Measurements from ENCODE around the gene RAPGEF5. TPM values are rescaled to one million over a fixed set of nuclear protein-coding genes. Genes with fewer than 3 reads are reported as not detected.

RAPGEF5 gene
- total RNA-seq, 1 experiment from 2014 or later: 13.3 TPM

GRCh38 chr7:22364900-22365299, 7.9 kb upstream of the RAPGEF5 start:
- H2AFZ ChIP-seq (ENCODE audit: low read length): no peak overlapping the region
- no peak for DNase-seq
- H2BK5ac ChIP-seq (ENCODE audit: insufficient read length, low read length): no peak overlapping the region
- no peaks in the 10 kb centered on the region for H3K23me2 ChIP-seq (ENCODE audit: insufficient read length, low read depth, low read length, poor library complexity, severe bottlenecking)
- H3K9ac ChIP-seq (ENCODE audit: extremely low read depth, insufficient read length, low read length): no peak overlapping the region
- H3K4me1 ChIP-seq (ENCODE audit: insufficient read depth, low read length): no peaks in the 10 kb centered on the region
- H3K27ac ChIP-seq (ENCODE audit: insufficient read length, low read depth, low read length): no peak overlapping the region
- H4K8ac ChIP-seq (replicated peaks; ENCODE audit: insufficient read length, low read depth, low read length): no peak overlapping the region
- Mint-ChIP-seq H3K4me3 (no peak overlapping the region), H3K27ac (no peak overlapping the region), H3K27me3 (ENCODE audit: low read depth) (no peaks in the 10 kb centered on the region; the same call in none of the 2 replicates), H3K36me3 (ENCODE audit: insufficient read depth in 1 of 3, low read depth in 3 of 3) (no peaks in the 10 kb centered on the region), H3K4me1 (peaks cover 0 to 2% of the 10 kb centered on the region in 2 experiments; a peak in 2 of 4 replicates), H3K9me3 (no peaks in the 10 kb centered on the region)
- H4K91ac ChIP-seq (ENCODE audit: insufficient read length, low read depth, low read length): no peak overlapping the region
- WGBS (ENCODE audit: extremely low coverage, insufficient read length, low lambda C conversion rate): no CpG with 5 or more reads among the region's 2 CpGs
- H3K56ac ChIP-seq (ENCODE audit: insufficient read length, low read depth, low read length): no peak overlapping the region
- no peaks in the 10 kb centered on the region for H3K79me1 ChIP-seq (ENCODE audit: insufficient read depth, low read depth, low read length, poor library complexity, severe bottlenecking)
- no peak overlapping the region for H2BK120ac ChIP-seq (ENCODE audit: low read depth, low read length, poor library complexity, severe bottlenecking)
- no peaks in the 10 kb centered on the region for H3K9me3 ChIP-seq (ENCODE audit: control insufficient read depth, low read depth, low read length)
- H3K14ac ChIP-seq (ENCODE audit: insufficient read depth, low read length): no peak overlapping the region
- no peak overlapping the region for H3K23ac ChIP-seq (ENCODE audit: insufficient read length, low read depth, low read length)
- H4K5ac ChIP-seq (ENCODE audit: insufficient read length, low read depth, low read length): no peak overlapping the region
- H3T11ph ChIP-seq (ENCODE audit: low read length): no peak overlapping the region
- no peaks in the 10 kb centered on the region for H3K27me3 ChIP-seq (ENCODE audit: insufficient read depth, low read length)
- TF ChIP-seq, protein P1, sequence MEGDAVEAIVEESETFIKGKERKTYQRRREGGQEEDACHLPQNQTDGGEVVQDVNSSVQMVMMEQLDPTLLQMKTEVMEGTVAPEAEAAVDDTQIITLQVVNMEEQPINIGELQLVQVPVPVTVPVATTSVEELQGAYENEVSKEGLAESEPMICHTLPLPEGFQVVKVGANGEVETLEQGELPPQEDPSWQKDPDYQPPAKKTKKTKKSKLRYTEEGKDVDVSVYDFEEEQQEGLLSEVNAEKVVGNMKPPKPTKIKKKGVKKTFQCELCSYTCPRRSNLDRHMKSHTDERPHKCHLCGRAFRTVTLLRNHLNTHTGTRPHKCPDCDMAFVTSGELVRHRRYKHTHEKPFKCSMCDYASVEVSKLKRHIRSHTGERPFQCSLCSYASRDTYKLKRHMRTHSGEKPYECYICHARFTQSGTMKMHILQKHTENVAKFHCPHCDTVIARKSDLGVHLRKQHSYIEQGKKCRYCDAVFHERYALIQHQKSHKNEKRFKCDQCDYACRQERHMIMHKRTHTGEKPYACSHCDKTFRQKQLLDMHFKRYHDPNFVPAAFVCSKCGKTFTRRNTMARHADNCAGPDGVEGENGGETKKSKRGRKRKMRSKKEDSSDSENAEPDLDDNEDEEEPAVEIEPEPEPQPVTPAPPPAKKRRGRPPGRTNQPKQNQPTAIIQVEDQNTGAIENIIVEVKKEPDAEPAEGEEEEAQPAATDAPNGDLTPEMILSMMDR (conservative IDR thresholded peaks at IDR 0.05): no peak
- no peak overlapping the region for H2AK5ac ChIP-seq (ENCODE audit: insufficient read length, low read length)
- no peaks in the 10 kb centered on the region for H4K20me1 ChIP-seq (ENCODE audit: control insufficient read depth, insufficient read depth, insufficient read length)
- no peak overlapping the region for H2BK15ac ChIP-seq (ENCODE audit: low read depth, low read length)
- no peak overlapping the region for H3K4ac ChIP-seq (ENCODE audit: low read depth, low read length)
- H2BK20ac ChIP-seq (ENCODE audit: low read depth, low read length, poor library complexity, severe bottlenecking): no peak overlapping the region
- H2BK12ac ChIP-seq (ENCODE audit: insufficient read length, low read depth, low read length): no peak overlapping the region
- H3K79me2 ChIP-seq (ENCODE audit: insufficient read depth, low read length): no peaks in the 10 kb centered on the region
- no peak overlapping the region for H3K18ac ChIP-seq (ENCODE audit: insufficient read length, low read depth, low read length)
- no peak overlapping the region for H3K4me2 ChIP-seq (ENCODE audit: insufficient read depth, insufficient read length, low read length)

All from H9 (cell line).